Esophagus squamous epithelium (tissue), 5 donors: ENCODE results near the gene BICD2. TPM values are rescaled to one million over a fixed set of nuclear protein-coding genes. Genes with fewer than 3 reads are reported as not detected.
A peak's percentile ranks its signal among the peaks of the same experiment; 100 is the strongest.

Experiments
- DNase-seq: peaks from one replicate; lab custom pipeline; 2025; lab: John Stamatoyannopoulos, UW
- H3K27ac ChIP-seq, 4 donors: fragments of 200-600 bp; sonication (generic); one replicate each; pipeline ENCODE4 v1.5.1; 2016 to 2019; ENCODE audit warnings: mild to moderate bottlenecking in 1 of 4
- H3K27me3 ChIP-seq, 4 donors: fragments of 200-600 bp; sonication (generic); 1 replicate in 3 of 4; 2 replicates in 1 of 4; pipeline versions ENCODE4 v1.5.1 to v1.6.0; 2017 to 2021; ENCODE audit warnings: antibody characterized with exemption in 1 of 4
- H3K36me3 ChIP-seq, 3 donors: fragments of 200-600 bp; sonication (generic); one replicate each; pipeline ENCODE4 v1.5.1; 2016 to 2019
- H3K4me1 ChIP-seq, 3 donors: fragments of 200-600 bp; sonication (generic); one replicate each; pipeline ENCODE4 v1.5.1; 2017 to 2019
- H3K4me3 ChIP-seq, 4 donors: fragments of 200-600 bp; sonication (generic); 1 replicate in 3 of 4; 2 replicates in 1 of 4; pipeline ENCODE4 v1.5.1; 2016 to 2019; ENCODE audit warnings: mild to moderate bottlenecking in 2 of 4, moderate library complexity in 1 of 4
- H3K9me3 ChIP-seq, 3 donors: fragments of 200-600 bp; sonication (generic); one replicate each; pipeline ENCODE4 v1.5.1; 2016 to 2019
- CTCF ChIP-seq, 6 experiments: fragments of 450-650 bp in 4 of 6; fragments of 200-600 bp in 2 of 6; sonication (generic) in 2 of 6; IDR thresholded peaks; one replicate each; pipeline ENCODE4 v1.5.1; 2016 to 2019; ENCODE audit warnings: antibody characterized with exemption in 6 of 6, mild to moderate bottlenecking in 4 of 6, moderate library complexity in 4 of 6
- POLR2A ChIP-seq, 4 donors: fragments of 450-650 bp; IDR thresholded peaks; one replicate each; pipeline ENCODE4 v1.6.1; 2017; ENCODE audit warnings: antibody characterized with exemption in 4 of 4, mild to moderate bottlenecking in 4 of 4, moderate library complexity in 3 of 4
- WGBS, 2 donors: methylation state at CpG; one replicate each; pipeline ENCODE4 v1.1.5; 2018; 5-methylcytosine and 5-hydroxymethylcytosine counted together
- intact Hi-C: fragments of 100-400 bp; cut with DNase I; formaldehyde crosslinking; loops from one replicate; pipeline ENCODE4 v1.15.0; 2022
- total RNA-seq, 4 donors: library from RNA; depleted of rRNA; stranded (reverse); fragments of >200 nt; gene quantifications; one replicate each; pipeline ENCODE4 v1.1.0, GENCODE V29; 2016
- donor health status: DM: yes; HTN: yes; CAD: no.

BICD2 gene
- total RNA-seq, 4 donors from 2014 or later: 81.7 to 116 (median 91.1) TPM

- intact Hi-C loops: no loop called here
- peaks cover 0 to 3% (median 0%) of the 10 kb centered on the region in 3 donors for H3K36me3 ChIP-seq
- no peak for DNase-seq
- TF ChIP-seq CTCF (IDR thresholded peaks at IDR 0.05) (no peak), POLR2A (IDR thresholded peaks at IDR 0.05) (no peak)
- WGBS, 2 donors: 53% methylated on average over 3 of the region's 3 CpGs; no CpG with 5 or more reads in 1 of the 2 donors
- no peaks in the 10 kb centered on the region for H3K9me3 ChIP-seq
- H3K27ac ChIP-seq: peak overlapping the region; percentile 25 to 77 (median 61)
- peaks cover 39 to 98% (median 64%) of the 10 kb centered on the region in 3 donors for H3K4me1 ChIP-seq
- no peak overlapping the region for H3K4me3 ChIP-seq
- H3K27me3 ChIP-seq: no peaks in the 10 kb centered on the region
Measured at GRCh38 chr9:92748233-92748497, 16.5 kb downstream of the BICD2 start.

- TF ChIP-seq POLR2A (IDR thresholded peaks at IDR 0.05) (no peak), CTCF (IDR thresholded peaks at IDR 0.05) (no peak)
- DNase-seq: no peak
- intact Hi-C loops: no loop called here
- WGBS, 2 donors: 37 to 38% methylated on average over 3 to 9 of the region's 9 CpGs
- no peaks in the 10 kb centered on the region for H3K27me3 ChIP-seq
- no peak overlapping the region for H3K4me3 ChIP-seq
- peaks cover 37 to 98% (median 59%) of the 10 kb centered on the region in 3 donors for H3K4me1 ChIP-seq
- H3K27ac ChIP-seq: peak overlapping the region; percentile 9 to 77 (median 61)
- H3K36me3 ChIP-seq: peaks cover 0 to 3% (median 0%) of the 10 kb centered on the region in 3 donors
- H3K9me3 ChIP-seq: no peaks in the 10 kb centered on the region
Measured at GRCh38 chr9:92747459-92748232, 17.0 kb downstream of the BICD2 start.

GRCh38 chr9:92746567-92747458, 17.8 kb downstream of the BICD2 start:
- WGBS, 2 donors: 66 to 85% methylated on average over 9 to 11 of the region's 14 CpGs
- no peak for DNase-seq
- Histone ChIP-seq H3K27ac (peak overlapping the region; percentile 9 to 77 (median 44)), H3K4me1 (peaks cover 31 to 94% (median 51%) of the 10 kb centered on the region in 3 donors), H3K36me3 (peaks cover 0 to 3% (median 0%) of the 10 kb centered on the region in 3 donors), H3K4me3 (no peak overlapping the region), H3K9me3 (no peaks in the 10 kb centered on the region), H3K27me3 (no peaks in the 10 kb centered on the region)
- no peak for TF ChIP-seq POLR2A (IDR thresholded peaks at IDR 0.05)
- TF ChIP-seq CTCF (IDR thresholded peaks at IDR 0.05): no peak
- intact Hi-C loops: no loop called here

GRCh38 chr9:92745881-92746280, 18.8 kb downstream of the BICD2 start:
- Histone ChIP-seq H3K9me3 (no peaks in the 10 kb centered on the region), H3K4me3 (no peak overlapping the region), H3K36me3 (peaks cover 0 to 3% (median 0%) of the 10 kb centered on the region in 3 donors), H3K27me3 (no peaks in the 10 kb centered on the region), H3K4me1 (peaks cover 33 to 94% (median 51%) of the 10 kb centered on the region in 3 donors), H3K27ac (no peak overlapping the region)
- TF ChIP-seq CTCF (IDR thresholded peaks at IDR 0.05) (no peak), POLR2A (IDR thresholded peaks at IDR 0.05) (no peak)
- no peak for DNase-seq
- intact Hi-C loops: no loop called here
- 52 to 55% methylated on average over 2 to 4 of the region's 6 CpGs for WGBS, 2 donors

GRCh38 chr9:92745331-92745730, 19.3 kb downstream of the BICD2 start:
- no peak overlapping the region for H3K27ac ChIP-seq
- peaks cover 0 to 3% (median 0%) of the 10 kb centered on the region in 3 donors for H3K36me3 ChIP-seq
- no peak overlapping the region for H3K4me3 ChIP-seq
- intact Hi-C loops: no loop called here
- no peaks in the 10 kb centered on the region for H3K27me3 ChIP-seq
- DNase-seq: no peak
- TF ChIP-seq POLR2A (IDR thresholded peaks at IDR 0.05) (no peak), CTCF (IDR thresholded peaks at IDR 0.05) (no peak)
- no peaks in the 10 kb centered on the region for H3K9me3 ChIP-seq
- peaks cover 38 to 94% (median 55%) of the 10 kb centered on the region in 3 donors for H3K4me1 ChIP-seq
- WGBS, 2 donors: 73 to 80% methylated on average over 1 to 3 of the region's 4 CpGs
